Vagina (tissue), 2 donors: ENCODE measurements around the gene SPOCK1.

Experiments
- POLR2A ChIP-seq, 2 donors: fragments of 450-650 bp; IDR thresholded peaks; one replicate each; pipeline ENCODE4 v1.6.1; 2017; ENCODE audit warnings: antibody characterized with exemption in 2 of 2, mild to moderate bottlenecking in 2 of 2, moderate library complexity in 2 of 2
- POLR2AphosphoS5 ChIP-seq, 2 donors: sonication (generic); formaldehyde crosslinking; IDR thresholded peaks; one replicate each; pipeline ENCODE4 v1.9.0; 2017; ENCODE audit warnings: antibody characterized with exemption in 2 of 2, mild to moderate bottlenecking in 2 of 2, low read depth in 1 of 2; ENCODE audit not compliant: insufficient read depth in 1 of 2
- TF ChIP-seq, protein P1 (sequence below), 3 experiments: fragments of 450-650 bp in 2 of 3; fragments of 200-600 bp in 1 of 3; sonication (generic) in 1 of 3; IDR thresholded peaks; one replicate each; pipeline ENCODE4 v1.5.1; 2017 to 2019; ENCODE audit warnings: antibody characterized with exemption in 3 of 3, mild to moderate bottlenecking in 2 of 3, moderate library complexity in 2 of 3

DNA sequence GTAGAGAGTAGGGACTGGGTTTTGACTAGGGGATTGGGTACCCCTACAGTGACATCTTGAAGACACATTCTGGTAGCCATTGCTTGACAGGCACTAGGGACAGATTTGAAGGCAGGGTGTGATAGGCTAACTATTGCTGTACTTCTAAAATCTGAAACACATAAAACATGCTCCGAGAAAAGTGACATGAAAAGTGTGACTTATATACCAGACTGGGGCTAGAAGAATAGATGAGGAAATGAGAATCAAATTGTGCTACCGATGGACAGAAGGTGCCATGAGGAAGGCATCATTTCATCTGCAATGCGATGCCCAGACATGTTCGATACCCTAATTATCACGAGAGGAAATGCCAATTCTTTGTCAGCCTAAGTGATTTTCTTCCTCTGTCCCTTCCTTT, 475.8 kb downstream of the SPOCK1 start:
- TF ChIP-seq POLR2A (IDR thresholded peaks at IDR 0.05) (no peak), POLR2AphosphoS5 (IDR thresholded peaks at IDR 0.05; ENCODE audit: insufficient read depth in 1 of 2, low read depth in 1 of 2) (no peak)
- TF ChIP-seq, protein P1, sequence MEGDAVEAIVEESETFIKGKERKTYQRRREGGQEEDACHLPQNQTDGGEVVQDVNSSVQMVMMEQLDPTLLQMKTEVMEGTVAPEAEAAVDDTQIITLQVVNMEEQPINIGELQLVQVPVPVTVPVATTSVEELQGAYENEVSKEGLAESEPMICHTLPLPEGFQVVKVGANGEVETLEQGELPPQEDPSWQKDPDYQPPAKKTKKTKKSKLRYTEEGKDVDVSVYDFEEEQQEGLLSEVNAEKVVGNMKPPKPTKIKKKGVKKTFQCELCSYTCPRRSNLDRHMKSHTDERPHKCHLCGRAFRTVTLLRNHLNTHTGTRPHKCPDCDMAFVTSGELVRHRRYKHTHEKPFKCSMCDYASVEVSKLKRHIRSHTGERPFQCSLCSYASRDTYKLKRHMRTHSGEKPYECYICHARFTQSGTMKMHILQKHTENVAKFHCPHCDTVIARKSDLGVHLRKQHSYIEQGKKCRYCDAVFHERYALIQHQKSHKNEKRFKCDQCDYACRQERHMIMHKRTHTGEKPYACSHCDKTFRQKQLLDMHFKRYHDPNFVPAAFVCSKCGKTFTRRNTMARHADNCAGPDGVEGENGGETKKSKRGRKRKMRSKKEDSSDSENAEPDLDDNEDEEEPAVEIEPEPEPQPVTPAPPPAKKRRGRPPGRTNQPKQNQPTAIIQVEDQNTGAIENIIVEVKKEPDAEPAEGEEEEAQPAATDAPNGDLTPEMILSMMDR (IDR thresholded peaks at IDR 0.05) = no peak
